Tibial nerve (tissue), 4 donors: ENCODE results near the gene MYNN. TPM values are rescaled to one million over a fixed set of nuclear protein-coding genes. Genes with fewer than 3 reads are reported as not detected.

Experiments
- DNase-seq, 2 donors: peaks; one replicate each; pipeline ENCODE4 v3.0.0-alpha.2; 2019; ENCODE audit warnings: low spot score in 2 of 2
- H3K27ac ChIP-seq, 4 donors: fragments of 200-600 bp; sonication (generic) in 3 of 4; one replicate each; pipeline ENCODE4 v1.5.1; 2017 to 2019; ENCODE audit warnings: mild to moderate bottlenecking in 1 of 4
- H3K27me3 ChIP-seq, 2 donors: fragments of 200-600 bp; sonication (generic) in 1 of 2; one replicate each; pipeline versions ENCODE4 v1.5.1 to v1.6.0; 2017 to 2019
- H3K36me3 ChIP-seq, 3 donors: fragments of 200-600 bp; sonication (generic); one replicate each; pipeline ENCODE4 v1.5.1; 2018 to 2019
- H3K4me1 ChIP-seq, 4 donors: fragments of 200-600 bp; sonication (generic) in 3 of 4; one replicate each; pipeline ENCODE4 v1.5.1; 2017 to 2019
- H3K4me3 ChIP-seq, 4 donors: fragments of 200-600 bp; sonication (generic) in 3 of 4; one replicate each; pipeline ENCODE4 v1.5.1; 2017 to 2019; ENCODE audit warnings: mild to moderate bottlenecking in 1 of 4, moderate library complexity in 1 of 4
- H3K9me3 ChIP-seq, 4 donors: fragments of 200-600 bp; sonication (generic) in 3 of 4; one replicate each; pipeline ENCODE4 v1.5.1; 2017 to 2019
- CTCF ChIP-seq, 5 experiments: fragments of 200-600 bp in 3 of 5; fragments of 450-650 bp in 2 of 5; sonication (generic) in 3 of 5; IDR thresholded peaks; one replicate each; pipeline ENCODE4 v1.5.1; 2016 to 2019; ENCODE audit warnings: antibody characterized with exemption in 5 of 5, mild to moderate bottlenecking in 3 of 5, moderate library complexity in 2 of 5
- EP300 ChIP-seq, 2 donors: sonication (generic); formaldehyde crosslinking; IDR thresholded peaks; one replicate each; pipeline ENCODE4 v1.6.1; 2017; ENCODE audit warnings: antibody characterized with exemption in 2 of 2, mild to moderate bottlenecking in 1 of 2
- POLR2A ChIP-seq, 2 donors: fragments of 450-650 bp; IDR thresholded peaks; one replicate each; pipeline ENCODE4 v1.6.1; 2017; ENCODE audit warnings: antibody characterized with exemption in 2 of 2, mild to moderate bottlenecking in 2 of 2, moderate library complexity in 2 of 2
- WGBS, 2 donors: methylation state at CpG; one replicate each; pipeline ENCODE4 v1.1.5; 2018; 5-methylcytosine and 5-hydroxymethylcytosine counted together
- total RNA-seq, 4 donors: library from RNA; depleted of rRNA; stranded (reverse); fragments of >200 nt; gene quantifications; one replicate each; pipeline ENCODE4 v1.1.0, GENCODE V29; 2016

MYNN gene
- total RNA-seq, 4 donors from 2014 or later, result 10.8 to 24.3 (median 16.8) TPM

- Histone ChIP-seq H3K4me1 (no peaks in the 10 kb centered on the region), H3K9me3 (no peaks in the 10 kb centered on the region), H3K36me3 (no peaks in the 10 kb centered on the region), H3K4me3 (no peak overlapping the region), H3K27ac (no peak overlapping the region), H3K27me3 (no peaks in the 10 kb centered on the region)
- TF ChIP-seq POLR2A (IDR thresholded peaks at IDR 0.05) (no peak), EP300 (IDR thresholded peaks at IDR 0.05) (no peak), CTCF (IDR thresholded peaks at IDR 0.05) (no peak)
- 74 to 78% methylated on average over 1 of the region's 1 CpG for WGBS, 2 donors
- DNase-seq, result no peak
These were observed 65.4 kb downstream of the MYNN start for GRCh38 chr3:169838511-169839030.

Other genes starting within 250 kb of the MYNN start
- gene MECOM, start 109.7 kb upstream of the MYNN start, total RNA-seq, result 10 to 100 TPM; 11.5 to 25.5 (median 16.5) TPM
- 100 to 1,000 TPM; 110 to 241 (median 179) TPM for gene TERC, start 8.3 kb upstream of the MYNN start, total RNA-seq
- 1 to 10 TPM in 3 of 4 donors, under 1 TPM in 1; 0.78 to 3.9 (median 2.5) TPM for gene ACTRT3, start 3.8 kb upstream of the MYNN start, total RNA-seq
- not detected for gene LRRIQ4, start 39.5 kb downstream of the MYNN start, total RNA-seq
- gene LRRC34, start 39.5 kb downstream of the MYNN start, total RNA-seq, result 10 to 100 TPM in 1 of 4 donors, 1 to 10 TPM in 3; 2.5 to 10.3 (median 4.6) TPM
- not detected for gene LRRC31, start 96.5 kb downstream of the MYNN start, total RNA-seq
- not detected for gene SAMD7, start 138.2 kb downstream of the MYNN start, total RNA-seq
- 10 to 100 TPM; 36.0 to 53.3 (median 45.7) TPM for gene SEC62, start 193.4 kb downstream of the MYNN start, total RNA-seq